GM12878 (cell line): Measurements from ENCODE around the gene NRG3. TPM values are rescaled to one million over a fixed set of nuclear protein-coding genes. Genes with fewer than 3 reads are reported as not detected.

Source experiments
- ATAC-seq: fragments of 200-7000 bp; cut with Tn5 transposase; 3 replicates; pipeline ENCODE4 v1.9.1; 2020; ENCODE audit warnings: mild to moderate bottlenecking, moderate library complexity
- BruUV-seq: library from RNA; stranded (reverse); fragments of 400-500 nt; replicated peaks from 2 replicates; lab custom pipeline; 2021; lab: Mats Ljungman, UMichigan
- CTCF ChIA-PET: fragments of 300-600 bp; sonication (Branson Sonifier 250); formaldehyde crosslinking; extraction: SDS; loops from one replicate; lab custom pipeline; 2021; ENCODE audit warnings: inconsistent platforms; lab: Yijun Ruan, JAX
- POLR2A ChIA-PET: fragments of 350-600 bp; formaldehyde crosslinking; extraction: SDS; loops from one replicate; lab custom pipeline; 2021; ENCODE audit warnings: inconsistent platforms; lab: Charles Lee
- RAD21 ChIA-PET: fragments of 300-600 bp; sonication (Branson Sonifier 250); formaldehyde crosslinking; loops from one replicate; lab custom pipeline; 2023; ENCODE audit warnings: antibody characterized with exemption; ENCODE audit not compliant: unreplicated experiment; lab: Charles Lee
- SMC1A ChIA-PET: fragments of 300-600 bp; sonication (Branson Sonifier 250); formaldehyde crosslinking; loops from one replicate; lab custom pipeline; 2023; ENCODE audit not compliant: unreplicated experiment, uncharacterized antibody; lab: Charles Lee
- DNase-seq: peaks from one replicate; pipeline ENCODE4 v3.0.0-alpha.2; 2011; ENCODE audit warnings: low read depth, low spot score
- FAIRE-seq: peaks from 3 replicates; lab custom pipeline; 2011; peaks lifted over from hg19 to GRCh38; lab: Jason Lieb, UNC
- H2AFZ ChIP-seq: 2 replicates; pipeline ENCODE4 v1.6.0; 2011; ENCODE audit warnings: low read depth, low read length, control low read depth; ENCODE audit not compliant: control insufficient read depth
- H3K27ac ChIP-seq: 2 replicates; pipeline ENCODE4 v1.5.1; 2011; ENCODE audit warnings: control low read depth; ENCODE audit not compliant: control insufficient read depth, insufficient read depth
- H3K27me3 ChIP-seq, 2 experiments: replicated peaks in 1 of 2; 2 replicates each; pipeline versions ENCODE4 v1.6.0 to v1.6.1; 2011; ENCODE audit warnings: low read length in 1 of 2; ENCODE audit not compliant: control insufficient read depth in 2 of 2, insufficient read depth in 2 of 2
- H3K36me3 ChIP-seq, 2 experiments: 2 replicates each; pipeline ENCODE4 v1.5.1; 2011; ENCODE audit warnings: low read length in 1 of 2; ENCODE audit not compliant: control insufficient read depth in 2 of 2, insufficient read depth in 2 of 2
- H3K4me1 ChIP-seq: 2 replicates; pipeline ENCODE4 v1.6.1; 2011; ENCODE audit warnings: mild to moderate bottlenecking, low read length, moderate library complexity, mixed read lengths; ENCODE audit not compliant: control insufficient read depth, insufficient read depth
- H3K4me2 ChIP-seq: 2 replicates; pipeline ENCODE4 v1.6.0; 2011; ENCODE audit warnings: control low read depth; ENCODE audit not compliant: control insufficient read depth, insufficient read depth
- H3K4me3 ChIP-seq: fragments of 200-600 bp; sonication (generic); 2 replicates; pipeline ENCODE4 v1.5.1; 2016
- H3K79me2 ChIP-seq: 2 replicates; pipeline ENCODE4 v1.6.0; 2011; ENCODE audit warnings: low read length; ENCODE audit not compliant: control insufficient read depth, insufficient read depth
- H3K9ac ChIP-seq: 2 replicates; pipeline ENCODE4 v1.8.0; 2011; ENCODE audit warnings: low read length, control low read depth, mixed read lengths; ENCODE audit not compliant: control insufficient read depth, insufficient read depth
- H3K9me3 ChIP-seq: replicated peaks from 3 replicates; pipeline ENCODE4 v1.5.1; 2011; ENCODE audit warnings: mild to moderate bottlenecking, low read length; ENCODE audit not compliant: control insufficient read depth, insufficient read depth
- H4K20me1 ChIP-seq: 2 replicates; pipeline ENCODE4 v1.6.0; 2011; ENCODE audit not compliant: control insufficient read depth, insufficient read depth
- CBFB ChIP-seq: IDR thresholded peaks from 2 replicates; pipeline ENCODE4 v1.6.1; 2016; ENCODE audit warnings: antibody characterized with exemption, low read depth
- EP300 ChIP-seq, 2 experiments: fragments of 150-350 bp in 1 of 2; IDR thresholded peaks; 2 replicates each; pipeline ENCODE4 v1.6.1; 2011 to 2012; ENCODE audit warnings: low read depth in 2 of 2, low read length in 2 of 2, borderline replicate concordance in 1 of 2, improper control_type of control experiment in 1 of 2, inconsistent platforms in 1 of 2; ENCODE audit not compliant: control insufficient read depth in 1 of 2
- FOS ChIP-seq: IDR thresholded peaks from 3 replicates; pipeline ENCODE4 v1.6.1; 2011; ENCODE audit warnings: borderline replicate concordance; ENCODE audit not compliant: insufficient read length; ENCODE audit errors: extremely low read depth
- IRF5 ChIP-seq: fragments of 450-650 bp; IDR thresholded peaks from 2 replicates; pipeline ENCODE4 v1.6.1; 2017; ENCODE audit warnings: borderline replicate concordance
- POLR2A ChIP-seq: IDR thresholded peaks from 2 replicates; pipeline ENCODE4 v1.6.1; 2011; ENCODE audit warnings: low read depth, mild to moderate bottlenecking, low read length
- PRDM15 ChIP-seq: fragments of 450-650 bp; formaldehyde crosslinking; IDR thresholded peaks from 2 replicates; pipeline ENCODE4 v1.4.0; 2020; ENCODE audit warnings: mild to moderate bottlenecking, moderate library complexity
- SREBF2 ChIP-seq: IDR thresholded peaks from 2 replicates; pipeline ENCODE4 v1.6.1; 2012; ENCODE audit warnings: mild to moderate bottlenecking, low read length
- SUPT20H ChIP-seq: IDR thresholded peaks from 2 replicates; pipeline ENCODE4 v1.6.1; 2011; ENCODE audit warnings: low read depth, mild to moderate bottlenecking, low read length, moderate library complexity, borderline replicate concordance; ENCODE audit not compliant: control insufficient read depth
- WRNIP1 ChIP-seq: IDR thresholded peaks from 2 replicates; pipeline ENCODE4 v1.6.1; 2011; ENCODE audit warnings: low read depth, low read length, improper control_type of control experiment, borderline replicate concordance
- ZBTB40 ChIP-seq: fragments of 450-650 bp; IDR thresholded peaks from 2 replicates; pipeline ENCODE4 v1.6.1; 2016; ENCODE audit warnings: mild to moderate bottlenecking, moderate library complexity, borderline replicate concordance
- WGBS: methylation state at CpG from one replicate; pipeline ENCODE4 v1.1.6; 2016; ENCODE audit warnings: low lambda C conversion rate; ENCODE audit not compliant: insufficient replicate concordance, insufficient coverage; ENCODE audit errors: missing lambda C conversion rate; 5-methylcytosine and 5-hydroxymethylcytosine counted together
- in situ Hi-C: fragments of 300-500 bp; cut with MboI; formaldehyde crosslinking; loops from 9 replicates; pipeline ENCODE4 v1.14.3; 2018; ENCODE audit warnings: mixed read lengths
- intact Hi-C: fragments of 100-400 bp; cut with micrococcal nuclease; formaldehyde crosslinking; loops from one replicate; pipeline ENCODE4 v1.14.2; 2022; ENCODE audit not compliant: unreplicated experiment
- polyA plus RNA-seq, 11 experiments: library from polyadenylated mRNA; depleted of rRNA in 4 of 11; unstranded in 6 of 11; stranded (reverse) in 5 of 11; fragments of >200 nt; fragmentation: Nextera tagmentation in 4 of 11; fragmentation: Illumina TruSeq in 1 of 11; extraction: Ambion mirVana in 4 of 11; extraction: Trizol in 1 of 11; gene quantifications; 1 replicate in 1 of 11; 2 replicates in 10 of 11; pipeline versions ENCODE4 v1.2.1 to v1.2.3, GENCODE V29; 2011 to 2016; ENCODE audit warnings: inconsistent platforms in 2 of 11, missing spikeins in 2 of 11, low read depth in 1 of 11
- total RNA-seq, 4 experiments: library from RNA; depleted of rRNA in 3 of 4; stranded (reverse); fragments of >200 nt in 3 of 4; fragmentation: Illumina TruSeq in 1 of 4; extraction: Trizol in 1 of 4; gene quantifications; 2 replicates each; pipeline versions ENCODE4 v1.2.1 to v1.2.3, GENCODE V29; 2013 to 2021
- TF ChIP-seq, protein P1 (sequence below): fragments of 450-650 bp; IDR thresholded peaks from 2 replicates; pipeline ENCODE4 v1.6.1; 2017; ENCODE audit warnings: mild to moderate bottlenecking, moderate library complexity

NRG3 gene
- total and polyA plus RNA-seq, 10 of the 15 experiments (the other 5 are each of a cell fraction or from before 2014, with no cell fraction given) = 0.03 to 0.41 (median 0.17) TPM; not detected in 3

DNA sequence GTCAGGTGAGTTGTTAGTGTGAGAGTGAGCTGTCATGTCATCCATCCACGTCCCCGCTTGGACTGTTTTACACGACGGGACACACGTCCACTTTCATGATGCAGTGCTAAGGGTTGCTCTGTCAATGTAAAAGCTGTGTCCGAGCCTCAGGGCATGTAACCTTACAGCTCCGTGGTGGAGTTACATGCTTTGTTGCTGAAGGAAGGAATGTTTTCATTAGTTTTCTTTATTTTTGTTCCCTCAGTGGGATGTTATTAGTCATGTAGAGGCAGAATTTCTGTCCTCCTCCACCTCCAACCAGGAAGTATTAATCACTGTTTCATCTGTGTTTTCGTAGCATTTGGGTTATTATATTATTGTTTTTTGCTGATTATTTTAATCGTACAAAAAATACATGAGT is 88.6 kb downstream of the NRG3 start:
- WGBS = 56% methylated on average over 9 of the region's 9 CpGs
- no peak for DNase-seq
- H3K27ac ChIP-seq = no peak overlapping the region
- BruUV-seq = no TSS peak
- no peaks in the 10 kb centered on the region for H3K79me2 ChIP-seq
- no peaks in the 10 kb centered on the region for H3K9me3 ChIP-seq
- no peaks in the 10 kb centered on the region for H3K27me3 ChIP-seq
- no peak overlapping the region for H3K4me2 ChIP-seq
- ChIA-PET CTCF (no interaction called here), SMC1A (no interaction called here), RAD21 (no interaction called here), POLR2A (no interaction called here)
- in situ Hi-C loops = no loop called here
- no peaks in the 10 kb centered on the region for H3K36me3 ChIP-seq
- FAIRE-seq = no peak
- no peaks in the 10 kb centered on the region for H4K20me1 ChIP-seq
- intact Hi-C loops = no loop called here
- H2AFZ ChIP-seq = no peak overlapping the region
- H3K4me3 ChIP-seq = no peak overlapping the region
- H3K9ac ChIP-seq = no peak overlapping the region
- H3K4me1 ChIP-seq = no peaks in the 10 kb centered on the region
- no peak for ATAC-seq
- TF ChIP-seq CBFB (no peak), WRNIP1 (no peak), SUPT20H (no peak), FOS (no peak), PRDM15 (CRISPR knock-in tag) (no peak), ZBTB40 (no peak), EP300 (IDR thresholded peaks at IDR 0.05; ENCODE audit: borderline replicate concordance in 1 of 2, control insufficient read depth in 1 of 2, low read depth in 2 of 2, low read length in 2 of 2) (no peak), SREBF2 (no peak), POLR2A (no peak), IRF5 (no peak)
- TF ChIP-seq, protein P1, sequence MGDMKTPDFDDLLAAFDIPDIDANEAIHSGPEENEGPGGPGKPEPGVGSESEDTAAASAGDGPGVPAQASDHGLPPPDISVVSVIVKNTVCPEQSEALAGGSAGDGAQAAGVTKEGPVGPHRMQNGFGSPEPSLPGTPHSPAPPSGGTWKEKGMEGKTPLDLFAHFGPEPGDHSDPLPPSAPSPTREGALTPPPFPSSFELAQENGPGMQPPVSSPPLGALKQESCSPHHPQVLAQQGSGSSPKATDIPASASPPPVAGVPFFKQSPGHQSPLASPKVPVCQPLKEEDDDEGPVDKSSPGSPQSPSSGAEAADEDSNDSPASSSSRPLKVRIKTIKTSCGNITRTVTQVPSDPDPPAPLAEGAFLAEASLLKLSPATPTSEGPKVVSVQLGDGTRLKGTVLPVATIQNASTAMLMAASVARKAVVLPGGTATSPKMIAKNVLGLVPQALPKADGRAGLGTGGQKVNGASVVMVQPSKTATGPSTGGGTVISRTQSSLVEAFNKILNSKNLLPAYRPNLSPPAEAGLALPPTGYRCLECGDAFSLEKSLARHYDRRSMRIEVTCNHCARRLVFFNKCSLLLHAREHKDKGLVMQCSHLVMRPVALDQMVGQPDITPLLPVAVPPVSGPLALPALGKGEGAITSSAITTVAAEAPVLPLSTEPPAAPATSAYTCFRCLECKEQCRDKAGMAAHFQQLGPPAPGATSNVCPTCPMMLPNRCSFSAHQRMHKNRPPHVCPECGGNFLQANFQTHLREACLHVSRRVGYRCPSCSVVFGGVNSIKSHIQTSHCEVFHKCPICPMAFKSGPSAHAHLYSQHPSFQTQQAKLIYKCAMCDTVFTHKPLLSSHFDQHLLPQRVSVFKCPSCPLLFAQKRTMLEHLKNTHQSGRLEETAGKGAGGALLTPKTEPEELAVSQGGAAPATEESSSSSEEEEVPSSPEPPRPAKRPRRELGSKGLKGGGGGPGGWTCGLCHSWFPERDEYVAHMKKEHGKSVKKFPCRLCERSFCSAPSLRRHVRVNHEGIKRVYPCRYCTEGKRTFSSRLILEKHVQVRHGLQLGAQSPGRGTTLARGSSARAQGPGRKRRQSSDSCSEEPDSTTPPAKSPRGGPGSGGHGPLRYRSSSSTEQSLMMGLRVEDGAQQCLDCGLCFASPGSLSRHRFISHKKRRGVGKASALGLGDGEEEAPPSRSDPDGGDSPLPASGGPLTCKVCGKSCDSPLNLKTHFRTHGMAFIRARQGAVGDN = no peak
